ENCODE results near the gene NANS. TPM values are rescaled to one million over a fixed set of nuclear protein-coding genes. Genes with fewer than 3 reads are reported as not detected.
"Not testable (repeated sequence)": the region's sequence is repeated elsewhere in the genome, so short reads cannot be mapped to it uniquely, and the experiment has no call there.

The NANS gene
- total RNA-seq, 1 experiment from 2014 or later: 84.9 TPM

DNA sequence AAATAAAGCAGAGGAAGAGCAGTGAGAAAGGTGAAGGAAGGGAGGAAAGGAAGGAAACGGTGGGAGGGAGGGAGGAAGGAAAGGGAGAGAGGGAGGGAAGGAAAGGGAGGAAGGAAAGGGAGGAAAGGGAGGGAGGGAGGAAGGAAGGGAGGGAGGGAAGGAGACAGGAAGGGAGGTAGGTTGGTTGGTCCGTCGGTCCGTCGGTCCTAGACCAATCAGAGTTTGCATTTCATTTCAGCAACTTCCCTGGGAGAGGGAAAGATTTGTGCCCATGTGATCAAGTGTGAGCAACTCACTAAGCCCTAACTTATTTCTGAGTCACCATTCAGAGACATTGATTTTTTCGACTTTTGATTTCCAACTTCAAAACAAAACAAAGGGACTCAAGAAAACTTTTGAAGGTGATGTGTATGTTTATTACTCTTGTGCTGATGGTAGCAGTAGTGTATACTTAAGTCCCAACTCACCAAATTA lies 18.8 kb downstream of the NANS start:
- POLR2A ChIA-PET (ENCODE audit: unreplicated experiment): no interaction called here
- intact Hi-C loops (cut with micrococcal nuclease; ENCODE audit: unreplicated experiment): loop anchor here (2.0 to 10.0 kb wide), 3 partner anchors 153 to 719 kb away; partner anchors contain the start of genes ANKS6, GABBR2 and TRMO
- no TSS peak for BruUV-seq (replicated peaks)

DNA sequence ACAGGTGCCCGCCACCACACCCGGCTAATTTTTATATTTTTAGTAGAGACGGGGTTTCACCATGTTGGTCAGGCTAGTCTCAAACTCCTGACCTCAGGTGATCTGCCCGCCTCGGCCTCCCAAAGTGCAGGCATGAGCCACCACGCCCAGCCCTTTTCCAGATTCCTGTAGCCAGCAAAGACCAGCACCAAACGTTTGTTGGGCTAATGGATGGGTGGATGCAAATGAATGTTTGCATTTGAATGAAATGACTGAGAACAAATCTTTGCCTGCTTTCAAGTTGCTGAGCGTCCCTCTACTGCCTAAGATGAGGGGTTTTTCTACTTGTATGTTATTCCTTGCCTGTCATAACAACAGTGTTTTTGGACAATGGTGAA lies 20.0 kb downstream of the NANS start:
- H3K9me2 ChIP-seq (ENCODE audit: insufficient read depth); H3K9me3 ChIP-seq (ENCODE audit: insufficient read depth, low read depth); POLR2A ChIA-PET (ENCODE audit: unreplicated experiment); H3K27ac ChIP-seq; BruUV-seq (replicated peaks); DNase-seq; H2AFZ ChIP-seq; H3K4me2 ChIP-seq; H3K27me3 ChIP-seq (ENCODE audit: insufficient read depth, low read depth); H3K4me3 ChIP-seq; H4K20me1 ChIP-seq (ENCODE audit: insufficient read depth): not testable (repeated sequence)
- Histone ChIP-seq H3K79me2 (ENCODE audit: low read depth) (peaks cover 37% of the 10 kb centered on the region), H3F3A (ENCODE audit: insufficient read depth, low read depth) (peaks cover 53% of the 10 kb centered on the region; the same call in 1 of the 2 replicates), H3K36me3 (ENCODE audit: low read depth) (peaks cover 18% of the 10 kb centered on the region), H3K4me1 (replicated peaks; ENCODE audit: insufficient read depth) (peaks cover 64% of the 10 kb centered on the region)
- CTCF ChIA-PET: interaction anchor here (0.6 kb wide), 1 partner anchor 772 kb away, joined by 6 read pairs; no protein-coding TSS in a partner anchor
- intact Hi-C loops (cut with micrococcal nuclease; ENCODE audit: unreplicated experiment): loop anchor here (10.0 kb wide), 2 partner anchors 628 to 718 kb away; partner anchors contain the start of genes ANKS6 and GABBR2

More for the DNA sequence above, 18.8 kb downstream of the NANS start:
- no peak overlapping the region for H3K4me3 ChIP-seq
- peaks cover 54% of the 10 kb centered on the region for H3F3A ChIP-seq (ENCODE audit: insufficient read depth, low read depth)
- peaks cover 59% of the 10 kb centered on the region for H3K4me1 ChIP-seq (replicated peaks; ENCODE audit: insufficient read depth)
- CTCF ChIA-PET: interaction anchor here (0.7 kb wide), 1 partner anchor 90 kb away, joined by 9 read pairs; no protein-coding TSS in a partner anchor
- H3K27me3 ChIP-seq (ENCODE audit: insufficient read depth, low read depth): no peaks in the 10 kb centered on the region
- peaks cover 9% of the 10 kb centered on the region for H3K36me3 ChIP-seq (ENCODE audit: low read depth)
- H3K79me2 ChIP-seq (ENCODE audit: low read depth): peaks cover 45% of the 10 kb centered on the region
- H3K9me2 ChIP-seq (ENCODE audit: insufficient read depth): no peaks in the 10 kb centered on the region
- TF ChIP-seq, protein P1, sequence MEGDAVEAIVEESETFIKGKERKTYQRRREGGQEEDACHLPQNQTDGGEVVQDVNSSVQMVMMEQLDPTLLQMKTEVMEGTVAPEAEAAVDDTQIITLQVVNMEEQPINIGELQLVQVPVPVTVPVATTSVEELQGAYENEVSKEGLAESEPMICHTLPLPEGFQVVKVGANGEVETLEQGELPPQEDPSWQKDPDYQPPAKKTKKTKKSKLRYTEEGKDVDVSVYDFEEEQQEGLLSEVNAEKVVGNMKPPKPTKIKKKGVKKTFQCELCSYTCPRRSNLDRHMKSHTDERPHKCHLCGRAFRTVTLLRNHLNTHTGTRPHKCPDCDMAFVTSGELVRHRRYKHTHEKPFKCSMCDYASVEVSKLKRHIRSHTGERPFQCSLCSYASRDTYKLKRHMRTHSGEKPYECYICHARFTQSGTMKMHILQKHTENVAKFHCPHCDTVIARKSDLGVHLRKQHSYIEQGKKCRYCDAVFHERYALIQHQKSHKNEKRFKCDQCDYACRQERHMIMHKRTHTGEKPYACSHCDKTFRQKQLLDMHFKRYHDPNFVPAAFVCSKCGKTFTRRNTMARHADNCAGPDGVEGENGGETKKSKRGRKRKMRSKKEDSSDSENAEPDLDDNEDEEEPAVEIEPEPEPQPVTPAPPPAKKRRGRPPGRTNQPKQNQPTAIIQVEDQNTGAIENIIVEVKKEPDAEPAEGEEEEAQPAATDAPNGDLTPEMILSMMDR (conservative IDR thresholded peaks at IDR 0.05): no peak
- no peak for TF ChIP-seq EZH2 (IDR thresholded peaks at IDR 0.05; ENCODE audit: low read depth)
- no peak for DNase-seq
- H4K20me1 ChIP-seq (ENCODE audit: insufficient read depth): no peaks in the 10 kb centered on the region
- H3K4me2 ChIP-seq: no peak overlapping the region
- H3K27ac ChIP-seq: 0 out of 2 replicates have a peak overlapping the region, but pooled peaks have one; percentile 8
- no peak overlapping the region for H2AFZ ChIP-seq
- H3K9me3 ChIP-seq (ENCODE audit: insufficient read depth, low read depth): no peaks in the 10 kb centered on the region

DNA sequence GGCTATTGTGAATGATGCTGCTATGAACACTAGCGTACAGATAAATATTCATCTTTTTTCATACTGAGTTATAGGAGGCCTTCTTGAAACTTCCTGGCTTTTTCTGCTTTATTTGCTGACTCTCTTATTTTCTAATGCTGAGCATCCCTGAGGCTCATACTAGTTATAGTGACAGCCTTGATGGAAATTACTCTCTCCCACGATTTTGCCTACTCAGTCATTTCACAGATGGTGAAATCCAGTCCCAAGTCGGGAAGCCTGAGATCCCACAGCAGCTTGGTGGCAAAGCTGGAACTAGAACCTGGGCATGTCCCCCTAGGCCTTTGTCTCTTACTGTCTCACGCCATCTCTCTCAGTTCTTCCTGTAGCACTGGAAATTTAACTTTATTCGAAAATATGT lies 22.4 kb downstream of the NANS start:
- H3K9me2 ChIP-seq (ENCODE audit: insufficient read depth): no peaks in the 10 kb centered on the region
- no peaks in the 10 kb centered on the region for H4K20me1 ChIP-seq (ENCODE audit: insufficient read depth)
- peaks cover 18% of the 10 kb centered on the region for H3K36me3 ChIP-seq (ENCODE audit: low read depth)
- no peak overlapping the region for H3K4me3 ChIP-seq
- H3K79me2 ChIP-seq (ENCODE audit: low read depth): peaks cover 29% of the 10 kb centered on the region
- no peak overlapping the region for H2AFZ ChIP-seq
- no peak for TF ChIP-seq EZH2 (IDR thresholded peaks at IDR 0.05; ENCODE audit: low read depth)
- TF ChIP-seq, protein P1 (conservative IDR thresholded peaks at IDR 0.05): no peak
- BruUV-seq (replicated peaks): no TSS peak
- no peak for DNase-seq
- no peak overlapping the region for H3K4me2 ChIP-seq
- CTCF ChIA-PET: no interaction called here
- H3K27ac ChIP-seq: no peak overlapping the region
- no peaks in the 10 kb centered on the region for H3K27me3 ChIP-seq (ENCODE audit: insufficient read depth, low read depth)
- intact Hi-C loops (cut with micrococcal nuclease; ENCODE audit: unreplicated experiment): loop anchor here (10.0 kb wide), 2 partner anchors 626 to 716 kb away; partner anchors contain the start of genes ANKS6 and GABBR2
- no peaks in the 10 kb centered on the region for H3K9me3 ChIP-seq (ENCODE audit: insufficient read depth, low read depth)
- POLR2A ChIA-PET (ENCODE audit: unreplicated experiment): no interaction called here
- peaks cover 46% of the 10 kb centered on the region for H3K4me1 ChIP-seq (replicated peaks; ENCODE audit: insufficient read depth)
- peaks cover 39% of the 10 kb centered on the region; the same call in 1 of the 2 replicates for H3F3A ChIP-seq (ENCODE audit: insufficient read depth, low read depth)
